ENCODE results near the gene PDXDC1. TPM values are rescaled to one million over a fixed set of nuclear protein-coding genes. Genes with fewer than 3 reads are reported as not detected.
"Not testable (repeated sequence)": the region's sequence is repeated elsewhere in the genome, so short reads cannot be mapped to it uniquely, and the experiment has no call there.

The PDXDC1 gene
- total and polyA plus RNA-seq, 9 of the 15 experiments (the other 6 are each of a cell fraction or from before 2014, with no cell fraction given) = 5.1 to 95.4 (median 45.8) TPM

GRCh38 chr16:15168953-15169652 lies 194.3 kb downstream of the PDXDC1 start:
- H3K27me3 ChIP-seq (ENCODE audit: control insufficient read depth in 2 of 2, insufficient read depth in 2 of 2, low read length in 2 of 2); FAIRE-seq; H3K79me2 ChIP-seq (ENCODE audit: control insufficient read depth, insufficient read depth, low read length); H2AFZ ChIP-seq (ENCODE audit: low read depth, low read length); H3K4me1 ChIP-seq (replicated peaks in 1 of 2; ENCODE audit: control insufficient read depth in 2 of 2, insufficient read depth in 2 of 2, low read length in 2 of 2); H4K20me1 ChIP-seq (replicated peaks; ENCODE audit: control insufficient read depth, insufficient read depth, low read length); BruUV-seq (replicated peaks); H3K9me1 ChIP-seq (ENCODE audit: control insufficient read depth, insufficient read depth, low read length); H3K4me3 ChIP-seq; H3K9me3 ChIP-seq (replicated peaks; ENCODE audit: control insufficient read depth, insufficient read depth, low read depth, low read length); in situ Hi-C loops (cut with MboI); CTCF ChIA-PET (ENCODE audit: low intra/inter-chr PET ratio); H3K4me2 ChIP-seq (ENCODE audit: insufficient read depth, low read length); intact Hi-C loops (cut with micrococcal nuclease); H3K27ac ChIP-seq (ENCODE audit: extremely low read depth, low read depth, low read length); POLR2A ChIA-PET; H3K9ac ChIP-seq (ENCODE audit: insufficient read depth in 1 of 2, low read depth in 2 of 2, low read length in 2 of 2); H3K36me3 ChIP-seq (ENCODE audit: control insufficient read depth, insufficient read depth, low read length); TF ChIP-seq ATF3 (CRISPR knock-in tag; conservative IDR thresholded peaks at IDR 0.05); CREB1 (CRISPR knock-in tag; IDR thresholded peaks at IDR 0.05); JUND (tag; IDR thresholded peaks at IDR 0.05; ENCODE audit: borderline replicate concordance, low read depth, low read length): not testable (repeated sequence)
- WGBS (ENCODE audit: insufficient coverage, low coverage, missing lambda C conversion rate) = 72% methylated on average over 4 of the region's 5 CpGs
- peak; percentile 73 for ATAC-seq
- TF ChIP-seq ATF3 (IDR thresholded peaks at IDR 0.05) = peak; percentile 69
- peak; percentile 53 for TF ChIP-seq CREB1 (IDR thresholded peaks at IDR 0.05)
- peak; percentile 48; the same call in 1 of the 2 replicates for TF ChIP-seq JUND (IDR thresholded peaks at IDR 0.05; ENCODE audit: borderline replicate concordance, low read depth, low read length)
- TF ChIP-seq MEF2D (tag; conservative IDR thresholded peaks at IDR 0.05; ENCODE audit: low read depth) = peak; percentile 80
- peak; percentile 47; the same call in 1 of the 2 replicates for TF ChIP-seq MEF2A (IDR thresholded peaks at IDR 0.05; ENCODE audit: control insufficient read depth, low read depth, low read length)
- peak; percentile 70 for TF ChIP-seq CREM (IDR thresholded peaks at IDR 0.05; ENCODE audit: low read depth)
- 0 out of 2 replicates have a peak, but pooled peaks have one; percentile 47 for TF ChIP-seq ATF7 (IDR thresholded peaks at IDR 0.05)
- DNase-seq (ENCODE audit: extremely low read depth in 1 of 4, low spot score in 3 of 4) = peak in 1 of 4 experiments; percentile 16

Measured in K562 (cell line).